Stimulated activated CD4-positive, alpha-beta T cell treated with anti-CD3 and anti-CD28 coated beads, Interleukin-2, amount 100 ng/mL, for 24 hours (primary cell): ENCODE data around the gene TBL1X.
"Not testable (repeated sequence)": the region's sequence is repeated elsewhere in the genome, so short reads cannot be mapped to it uniquely, and the experiment has no call there.

Experiments
- DNase-seq, 2 donors: peaks; one replicate each; pipeline ENCODE4 v3.0.0-alpha.2; 2020

TBL1X gene

DNA sequence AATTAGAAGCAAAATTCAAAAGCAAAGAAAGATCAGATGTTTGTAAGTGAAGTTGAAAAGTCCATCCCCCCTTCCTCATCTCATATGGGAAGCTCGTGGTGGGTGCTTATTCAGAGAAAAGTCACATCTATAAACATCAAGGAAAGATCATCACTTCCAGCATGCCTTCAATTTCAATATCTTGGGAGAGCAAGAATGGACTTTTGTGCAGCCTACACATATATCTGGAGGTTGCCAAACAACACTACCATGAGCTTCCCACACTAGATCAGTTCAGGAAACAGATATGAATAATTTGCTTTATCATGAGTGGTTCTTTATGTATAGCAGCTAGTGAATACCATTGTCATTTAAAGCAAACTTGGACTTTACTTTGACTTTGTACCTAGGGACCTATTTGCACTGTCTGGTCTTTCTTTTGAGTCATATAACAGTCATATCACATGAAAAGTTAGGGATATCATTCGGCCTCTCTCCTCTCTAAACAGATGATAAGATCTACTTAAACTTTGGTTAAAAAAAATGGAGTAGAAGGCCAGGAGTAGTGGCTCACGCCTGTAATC, 5.6 kb upstream of the TBL1X start:
- DNase-seq: no peak

DNA sequence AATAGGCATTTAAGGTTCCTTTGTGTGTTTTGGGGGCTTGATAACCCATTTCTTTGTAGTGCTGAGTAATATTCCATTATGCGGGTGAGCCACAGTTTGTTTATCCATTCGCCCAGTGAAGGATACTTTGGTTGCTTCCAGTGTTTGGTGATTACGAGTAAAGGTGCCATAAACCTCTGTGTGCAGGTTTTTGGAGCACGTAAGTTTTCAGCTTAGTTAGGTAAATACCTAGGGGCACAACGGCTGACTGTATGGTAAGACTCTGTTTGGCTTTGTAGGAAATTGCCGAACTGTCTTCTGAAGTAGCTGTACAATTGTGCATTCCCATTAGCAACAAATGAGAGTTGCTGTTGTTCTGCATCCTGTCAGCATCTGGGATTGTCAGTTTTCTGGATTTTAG, 3.8 kb upstream of the TBL1X start:
- no peak for DNase-seq

DNA sequence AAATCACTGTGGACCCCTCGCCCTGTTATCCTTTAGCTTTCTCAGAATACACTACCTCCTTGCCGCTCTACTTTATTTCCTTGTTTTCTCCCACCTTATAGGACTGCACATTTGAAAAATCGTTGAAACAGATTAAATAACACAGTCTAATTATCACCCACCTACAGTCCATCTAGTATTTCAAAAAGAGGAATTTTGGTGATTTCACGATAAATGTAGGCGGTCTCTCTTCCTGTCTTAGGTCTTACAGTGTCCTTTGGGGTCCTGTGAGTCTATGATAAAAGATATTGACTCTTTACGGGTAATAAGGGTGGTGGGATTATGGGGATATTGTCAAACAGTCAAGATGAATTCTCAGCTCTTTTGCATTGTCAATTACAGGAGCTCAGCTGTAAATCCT, 2.4 kb upstream of the TBL1X start:
- no peak for DNase-seq

DNA sequence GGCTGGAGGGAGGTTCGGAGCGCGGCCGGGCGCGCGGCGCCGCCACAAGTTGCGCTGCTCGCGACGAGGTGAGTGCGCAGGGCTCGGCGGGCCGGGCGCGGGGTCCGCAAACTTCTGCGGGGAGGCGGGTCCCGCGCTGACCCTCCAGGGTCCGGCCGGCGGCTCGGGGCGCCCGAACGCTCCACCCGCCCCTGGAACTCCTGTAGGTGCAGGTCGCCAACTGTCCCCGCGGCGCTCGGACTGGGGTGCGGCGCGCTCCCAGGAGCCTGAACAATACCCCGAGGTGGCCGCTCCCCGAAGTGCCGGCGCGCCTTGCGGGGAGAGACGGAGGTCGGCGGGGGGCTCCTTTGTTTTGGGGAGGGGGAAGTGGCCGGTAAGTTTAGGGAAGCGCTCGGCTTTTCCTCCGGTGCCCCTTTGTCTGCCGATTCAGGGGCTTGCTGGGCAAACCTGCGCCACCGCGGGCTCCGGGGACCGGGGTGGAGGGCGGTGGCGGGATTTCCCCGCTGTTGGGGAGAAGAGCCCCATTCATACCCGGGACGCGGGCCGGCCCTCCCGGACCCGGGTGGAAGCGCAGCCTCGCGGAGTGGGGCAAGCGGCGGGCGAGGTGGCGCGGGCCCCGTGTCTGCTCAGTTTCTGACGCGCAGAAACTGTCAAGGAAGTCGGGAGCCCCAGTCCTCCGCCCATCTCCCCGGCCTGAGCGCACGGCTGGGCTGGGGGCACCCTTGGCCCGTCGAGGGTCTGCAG, 694 bp downstream of the TBL1X start:
- peak; percentile 39 to 42 for DNase-seq

DNA sequence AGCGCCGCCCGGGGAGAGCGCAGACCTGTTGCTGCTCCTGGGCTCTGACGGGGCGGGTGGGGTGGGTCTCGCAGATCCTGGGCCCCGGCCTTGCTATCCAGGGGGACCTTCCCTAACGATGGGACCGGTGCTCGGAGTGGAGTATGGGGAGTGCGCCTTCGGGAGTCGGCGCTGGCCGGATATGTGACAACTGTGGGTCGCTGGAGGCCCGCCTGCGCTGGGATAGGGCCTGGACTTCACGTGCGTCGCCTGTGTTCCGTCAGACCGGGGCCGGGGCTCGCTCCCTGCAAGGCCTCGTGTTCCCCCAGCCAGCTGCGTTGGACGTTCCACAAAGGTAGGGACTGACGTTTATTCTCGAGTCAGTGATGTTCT, 1.3 kb downstream of the TBL1X start:
- DNase-seq: peak; percentile 22 to 35

DNA sequence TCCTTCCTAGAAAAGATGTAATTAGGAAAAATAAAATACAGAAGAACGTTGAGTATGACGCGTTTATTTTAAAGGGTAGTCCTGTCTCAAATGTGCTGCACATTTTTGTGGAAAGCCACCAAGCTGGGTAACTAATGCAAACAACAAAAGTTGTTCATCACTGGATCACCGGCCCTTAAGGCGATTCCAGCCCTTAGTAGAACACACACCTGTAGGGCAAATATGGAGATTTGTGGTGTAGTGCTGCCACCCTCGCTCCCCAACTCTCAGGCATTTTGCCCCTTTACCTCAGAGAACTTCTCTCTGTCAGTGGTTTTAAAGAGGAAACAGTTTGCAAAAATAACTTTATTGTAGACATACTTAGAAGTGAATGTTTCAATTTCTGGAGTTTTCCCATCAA, 1.9 kb downstream of the TBL1X start:
- no peak for DNase-seq

DNA sequence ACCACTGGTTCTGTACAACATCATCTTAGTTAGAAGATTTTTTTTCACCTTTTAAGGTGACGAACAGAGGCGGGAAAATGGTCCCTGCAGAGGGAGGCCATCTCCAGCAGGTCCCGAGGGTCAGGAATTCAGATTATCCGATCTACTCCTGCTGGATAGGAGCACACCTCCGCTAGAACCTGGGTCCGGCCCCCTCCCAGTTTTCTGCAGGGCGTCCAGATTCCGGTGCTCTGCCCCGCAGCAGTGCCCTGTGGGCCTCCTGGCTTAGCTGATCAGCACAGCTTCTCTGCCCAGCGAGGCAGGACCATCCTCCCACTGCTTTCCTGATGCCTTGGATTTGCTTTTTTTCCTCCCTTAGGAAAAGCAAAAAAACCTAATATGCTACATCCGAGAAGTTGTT, 2.3 kb downstream of the TBL1X start:
- no peak for DNase-seq

DNA sequence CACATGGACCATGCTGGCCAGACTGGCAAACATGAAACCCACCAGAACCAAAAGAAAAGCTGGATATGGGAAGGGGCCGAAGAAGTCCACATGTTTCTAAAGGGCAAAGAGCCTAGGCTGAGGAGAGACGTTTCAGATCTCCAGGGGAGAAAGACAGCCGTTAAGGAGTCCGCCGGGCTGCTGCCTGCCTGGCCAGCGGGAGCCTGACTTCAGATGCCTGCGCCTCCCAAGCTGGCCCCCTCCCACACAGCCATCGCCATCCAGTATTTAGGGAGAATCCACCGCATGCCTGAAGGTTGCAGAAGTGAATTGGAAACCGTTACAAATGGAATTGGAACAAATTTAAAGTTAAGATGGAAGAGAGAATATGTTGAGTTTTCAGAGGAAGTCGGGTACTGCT, 2.9 kb downstream of the TBL1X start:
- DNase-seq: no peak

DNA sequence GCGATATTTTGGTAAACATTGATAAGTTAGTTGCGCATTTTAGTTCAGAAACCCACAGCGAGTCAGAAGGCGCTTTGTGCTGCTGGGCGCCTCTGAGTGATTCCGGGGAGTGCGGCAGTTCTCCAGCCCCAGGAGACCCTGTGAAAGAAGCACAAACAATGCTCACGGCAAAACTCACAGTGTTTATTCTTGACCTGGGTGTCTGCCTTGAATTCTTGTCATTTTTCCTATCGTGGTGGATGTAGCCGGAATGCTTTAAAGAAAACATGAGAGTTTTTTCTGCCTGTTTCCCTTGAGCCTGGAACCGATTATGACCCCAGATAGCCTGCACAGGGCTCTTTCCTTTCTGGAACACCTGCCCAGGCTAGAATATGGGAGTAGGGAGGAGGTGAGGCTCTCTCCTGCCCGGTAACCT, 6.7 kb downstream of the TBL1X start:
- no peak for DNase-seq

DNA sequence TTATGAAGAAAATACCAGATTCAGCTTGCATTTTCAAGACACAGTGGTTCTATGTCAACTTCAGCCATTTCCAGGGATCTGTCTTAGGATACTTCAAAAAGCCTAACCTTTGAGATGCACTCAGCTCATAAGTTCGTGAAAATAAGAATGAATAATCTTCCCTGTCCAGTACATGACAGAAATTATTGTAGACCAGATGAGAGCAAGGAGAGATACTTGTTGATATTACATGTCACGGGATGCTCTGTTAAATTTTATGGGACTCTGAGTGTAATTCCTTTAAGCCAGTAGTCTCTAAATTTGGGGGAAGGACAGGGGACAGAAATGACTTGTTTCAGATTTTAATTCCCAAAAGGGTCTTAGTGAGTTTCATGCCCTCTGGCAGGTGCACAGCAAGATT, 8.8 kb downstream of the TBL1X start:
- DNase-seq: no peak

DNA sequence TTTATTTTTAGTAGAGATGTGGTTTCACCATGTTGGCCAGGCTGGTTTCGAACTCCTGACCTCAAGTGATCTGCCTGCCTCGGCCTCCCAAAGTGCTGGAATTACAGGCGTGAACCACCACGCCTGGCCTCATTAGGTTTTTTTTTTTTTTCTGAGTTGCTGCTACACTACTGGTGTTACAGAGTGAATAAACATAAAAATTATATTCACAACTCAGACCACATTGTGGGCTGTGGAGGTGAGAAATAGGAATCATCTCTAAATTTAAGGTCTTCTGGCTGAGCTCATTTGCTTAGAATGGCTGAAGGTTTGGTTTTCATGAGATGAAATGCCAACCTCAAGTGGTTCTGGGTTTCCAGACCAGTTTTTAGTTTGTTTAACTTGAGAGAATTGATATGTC, 10.6 kb downstream of the TBL1X start:
- not testable (repeated sequence) for DNase-seq

DNA sequence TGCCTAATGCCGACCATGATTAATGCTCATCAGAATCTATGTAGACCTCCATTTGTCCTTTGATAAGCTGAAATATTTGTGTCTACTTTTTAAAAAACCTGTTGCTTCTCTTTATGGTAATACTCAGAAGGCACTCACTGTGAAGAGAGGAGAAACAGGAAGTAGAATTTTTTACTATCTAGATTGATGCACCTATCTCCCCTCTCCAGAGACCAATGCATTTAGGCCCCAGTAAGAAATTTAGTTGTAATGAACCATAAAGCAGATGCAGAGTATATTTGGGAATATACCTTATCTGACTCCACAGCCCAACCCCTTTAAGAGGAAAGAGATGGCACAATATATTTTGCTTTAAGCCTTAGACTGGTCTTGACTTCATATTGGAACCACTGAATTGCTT, 11.1 kb downstream of the TBL1X start:
- DNase-seq: no peak

DNA sequence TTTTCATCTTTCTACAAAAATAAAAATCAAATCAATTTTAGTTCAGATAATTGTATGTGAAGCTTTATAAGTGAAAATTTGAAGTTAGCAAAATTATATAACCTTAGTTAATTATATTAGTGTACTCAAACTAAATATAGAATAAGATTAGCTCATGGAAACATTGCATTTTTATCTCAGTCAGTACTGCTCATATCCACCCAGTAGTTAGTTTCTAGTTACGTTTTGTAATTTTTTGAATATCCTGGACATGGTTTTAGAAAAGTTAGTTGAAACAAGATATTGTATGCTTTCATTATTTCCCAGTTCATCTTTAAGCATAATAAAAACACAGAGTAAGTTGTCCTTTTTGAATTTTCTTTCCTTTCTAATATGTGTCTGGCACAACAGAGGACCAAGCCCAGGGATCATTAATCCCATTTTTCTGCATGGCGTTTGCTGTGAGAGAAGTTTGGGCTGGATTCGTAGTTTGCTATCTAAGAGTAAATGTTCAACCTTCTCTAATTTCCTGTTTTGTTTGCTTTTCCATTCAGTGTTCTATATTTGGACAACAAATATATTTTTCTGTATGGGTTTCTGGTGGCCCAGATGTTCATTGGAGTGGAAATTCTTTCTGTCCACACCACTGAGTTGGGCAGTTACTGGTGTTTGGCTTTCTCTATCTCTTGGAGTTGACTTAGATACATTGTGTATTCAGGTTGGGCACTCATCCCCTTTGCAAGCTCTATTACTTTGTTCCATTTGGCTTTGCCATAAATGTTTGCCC, 12.1 kb downstream of the TBL1X start:
- no peak for DNase-seq

DNA sequence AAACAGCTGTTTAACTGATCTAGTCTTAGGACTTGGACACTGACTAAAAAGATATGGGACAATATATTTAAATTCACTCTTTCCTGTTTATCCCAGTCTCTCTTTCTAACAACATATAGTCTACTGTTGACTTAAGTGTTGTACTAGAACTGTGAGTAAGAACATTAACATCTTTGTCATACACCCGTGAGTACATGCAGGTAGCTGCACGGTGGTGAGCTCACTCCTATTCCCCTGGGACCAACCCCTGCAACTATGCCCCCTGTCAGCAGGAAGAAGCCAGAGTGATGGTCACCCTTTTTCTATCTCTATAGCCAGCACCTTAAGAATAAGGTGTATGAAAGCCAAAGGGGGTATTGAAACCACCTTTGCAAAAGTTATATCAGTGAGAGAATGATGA, 17.6 kb downstream of the TBL1X start:
- no peak for DNase-seq

DNA sequence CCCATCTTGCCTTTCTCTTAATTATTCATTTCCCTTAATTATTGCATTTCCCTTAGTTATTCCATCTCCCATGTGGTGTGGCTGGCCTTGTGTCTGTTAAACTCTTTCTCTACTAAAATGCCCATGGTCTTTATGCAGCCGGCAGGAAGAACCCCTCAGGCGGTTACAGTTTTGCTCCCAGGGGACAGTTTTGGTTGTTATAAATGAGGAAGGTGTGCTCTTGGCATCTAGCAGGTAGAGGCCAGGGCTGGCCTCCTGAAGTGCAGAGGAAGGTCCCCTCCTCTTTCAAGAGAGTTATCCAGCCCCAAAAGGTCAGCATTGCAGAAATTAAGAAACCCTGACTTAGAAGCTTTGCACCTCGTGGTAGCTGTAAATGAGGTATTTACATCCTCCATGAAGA, 18.0 kb downstream of the TBL1X start:
- no peak for DNase-seq

DNA sequence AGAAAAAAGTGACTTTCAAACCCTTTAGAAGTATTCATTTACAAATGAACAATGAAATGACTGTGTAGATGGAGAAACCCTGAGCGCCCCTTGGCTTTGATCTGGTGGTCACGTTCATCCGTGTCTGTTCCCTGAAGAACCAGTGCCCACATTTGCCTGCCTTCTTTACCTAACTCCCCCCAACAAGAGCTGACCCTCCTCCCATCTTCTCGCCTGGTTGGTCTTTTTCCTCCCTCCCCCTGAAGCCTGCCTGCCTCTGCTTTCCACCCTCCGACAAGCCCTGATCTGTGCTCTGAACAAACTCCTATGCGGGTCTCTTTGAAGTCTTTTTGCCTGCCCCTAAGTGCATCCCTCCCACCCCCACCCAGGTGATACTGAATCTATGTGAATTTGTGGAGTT, 18.5 kb downstream of the TBL1X start:
- DNase-seq: no peak

DNA sequence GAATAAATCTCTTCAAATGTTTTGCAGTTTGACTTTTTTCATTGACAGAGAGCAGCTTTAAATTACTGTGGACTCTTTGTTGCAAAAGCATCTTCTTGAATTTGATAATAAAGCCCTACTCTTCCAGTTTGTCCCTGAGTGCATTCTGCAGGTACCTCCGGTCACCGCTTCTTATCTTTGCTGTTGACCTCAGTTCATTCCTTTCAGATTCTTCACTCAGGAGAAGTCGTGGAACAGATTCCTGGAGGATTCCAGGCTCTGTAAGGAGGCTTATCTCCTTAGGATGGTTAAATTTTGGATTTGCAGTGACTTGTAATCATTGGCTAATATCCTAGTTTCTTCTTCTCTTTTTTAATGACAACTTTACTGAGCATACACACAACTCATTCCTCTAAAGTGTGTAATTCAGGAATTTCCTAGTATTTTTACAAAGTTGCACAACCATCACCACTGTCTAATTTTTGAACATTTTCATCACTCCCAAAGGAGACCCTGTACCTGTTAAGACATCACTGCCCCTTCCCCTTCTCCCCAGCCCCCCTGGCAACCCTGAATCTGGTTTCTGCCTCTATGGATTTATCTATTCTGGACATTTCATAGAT, 22.0 kb downstream of the TBL1X start:
- DNase-seq: no peak

DNA sequence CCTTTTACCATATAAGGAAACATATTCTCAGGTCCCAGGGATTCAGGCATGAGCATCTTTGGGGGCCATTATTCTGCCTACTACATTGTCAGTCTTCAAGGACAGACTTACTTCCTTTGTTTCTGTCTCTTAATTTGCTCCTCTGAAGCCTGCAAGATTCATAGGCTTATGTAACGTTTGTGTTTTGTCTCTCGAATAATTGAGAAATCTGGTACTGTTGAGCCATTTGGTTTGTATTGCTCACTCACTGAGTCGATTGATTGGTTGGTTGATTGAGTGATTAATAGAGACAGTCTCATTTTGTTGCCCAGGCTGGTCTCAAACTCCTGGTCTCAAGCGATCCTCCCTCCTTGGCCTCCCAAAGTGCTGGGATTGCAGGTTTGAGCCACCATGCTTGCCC, 23.7 kb downstream of the TBL1X start:
- no peak for DNase-seq

DNA sequence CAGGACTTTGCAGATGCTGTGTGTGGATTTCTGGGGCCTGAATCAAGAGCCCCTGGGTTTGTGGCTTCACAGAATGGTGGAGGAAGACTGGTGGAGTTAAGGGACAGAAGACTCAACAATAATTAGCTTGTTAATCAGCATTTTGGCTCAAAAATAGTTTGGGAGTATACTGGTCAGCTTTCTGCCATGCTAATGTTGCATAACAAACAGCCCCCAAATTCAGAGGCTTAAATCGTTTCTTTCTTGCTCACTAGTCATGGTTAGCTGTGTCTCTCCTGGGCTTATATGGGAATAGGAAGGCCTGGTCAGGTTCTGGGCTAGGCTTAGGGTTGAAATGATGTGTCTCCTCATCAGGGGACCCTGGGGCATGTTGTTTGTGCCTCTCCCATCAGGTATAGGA, 24.4 kb downstream of the TBL1X start:
- DNase-seq: no peak

DNA sequence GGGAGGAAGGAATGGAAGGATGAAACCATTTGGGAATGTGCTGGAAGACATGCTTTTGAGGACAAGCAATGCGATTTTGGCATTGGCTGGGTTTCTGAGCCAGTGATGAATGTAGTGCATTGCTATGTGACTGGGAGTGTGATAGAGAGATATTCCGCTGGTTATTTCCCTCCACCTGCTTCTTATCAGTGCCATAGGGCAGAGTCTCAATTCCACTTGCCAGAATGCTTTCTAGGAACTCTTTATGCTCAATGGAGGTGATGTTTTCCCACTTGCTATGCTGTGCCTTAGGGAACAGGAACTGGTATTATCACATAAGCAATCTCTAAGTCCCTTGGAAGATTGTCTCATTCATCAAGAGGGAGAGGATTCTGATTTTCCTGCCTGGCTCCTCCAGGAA, 28.0 kb downstream of the TBL1X start:
- no peak for DNase-seq

DNA sequence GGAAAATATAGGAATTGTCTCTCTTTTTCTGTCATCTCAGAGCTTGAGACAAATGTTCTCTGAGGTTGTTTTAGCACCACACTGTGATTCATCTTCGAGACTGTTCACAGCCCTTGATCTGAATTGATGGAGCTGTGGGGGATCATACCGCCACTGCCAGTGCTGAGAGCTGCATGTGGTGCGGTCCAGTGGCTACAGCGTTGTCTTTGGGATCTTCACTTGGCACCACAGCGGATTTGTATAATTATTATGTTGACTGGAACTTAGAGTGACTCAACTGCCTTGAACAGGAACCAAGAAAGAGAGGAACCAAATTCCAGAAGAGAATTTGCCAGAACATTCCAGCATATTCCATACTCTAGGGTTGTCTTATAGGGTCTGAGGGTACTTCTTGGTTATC, 29.1 kb downstream of the TBL1X start:
- DNase-seq: no peak

DNA sequence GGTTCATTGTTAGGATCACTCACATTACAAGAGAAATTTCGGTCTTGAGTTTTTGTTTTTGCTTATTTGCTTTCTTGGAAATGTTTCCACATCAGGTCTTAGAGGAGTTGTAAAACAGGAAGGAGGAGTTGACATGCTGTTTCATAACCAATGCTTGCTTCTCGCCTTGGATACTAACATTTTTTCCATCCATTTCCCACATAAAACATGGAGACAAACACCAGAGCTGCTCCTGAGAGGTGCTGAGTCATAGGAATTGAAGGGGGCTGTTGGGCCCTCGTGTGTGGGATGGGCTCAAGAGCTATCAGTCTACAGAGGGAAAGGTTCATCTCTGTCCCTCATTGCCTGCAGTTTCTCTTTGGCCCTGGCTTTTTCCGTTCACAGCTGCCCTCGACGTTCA, 29.9 kb downstream of the TBL1X start:
- DNase-seq: no peak

DNA sequence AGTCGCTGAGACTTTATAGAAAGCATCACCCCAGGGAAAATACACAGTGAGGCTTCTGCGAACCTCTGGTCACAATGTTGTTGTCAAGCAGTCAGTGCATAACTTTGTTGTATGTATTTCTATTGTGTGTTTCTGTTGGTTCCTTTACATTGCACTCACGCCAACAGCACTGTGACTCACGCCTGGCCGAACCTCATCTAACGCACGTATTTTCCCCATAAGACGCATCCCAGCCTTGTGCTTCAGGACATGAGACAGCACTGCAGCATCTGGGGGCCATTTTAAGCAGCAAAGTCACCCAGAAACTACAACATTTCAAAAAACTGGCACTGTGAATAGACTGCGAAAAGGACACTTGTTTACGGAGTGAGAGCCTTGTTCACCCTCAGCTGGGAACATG, 30.6 kb downstream of the TBL1X start:
- no peak for DNase-seq

DNA sequence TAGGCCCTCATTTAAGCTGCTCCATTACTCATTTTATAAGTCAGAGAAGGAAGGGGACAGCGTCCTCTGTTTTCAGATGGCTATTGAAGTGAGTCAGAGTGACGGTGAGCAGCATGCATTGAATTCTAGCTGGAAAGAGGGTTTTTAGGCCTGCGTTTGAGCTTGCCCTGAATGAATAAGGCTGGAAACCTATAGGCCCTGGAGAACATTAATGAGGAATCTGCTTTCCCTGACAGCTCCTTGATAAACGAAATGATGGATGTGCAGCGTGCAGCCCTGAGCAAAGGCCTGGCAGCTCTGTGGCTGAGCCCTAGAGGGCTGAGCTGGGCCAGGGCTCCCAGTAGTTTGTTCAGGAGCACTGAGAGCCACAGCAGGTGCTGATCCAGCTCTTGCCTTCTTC, 33.4 kb downstream of the TBL1X start:
- no peak for DNase-seq
